Measurements from ENCODE around the gene SEC14L6.

The SEC14L6 gene

GRCh38 chr22:30535182-30535581 lies 11.4 kb downstream of the SEC14L6 start:
- no peak for DNase-seq (ENCODE audit: low spot score)

- DNase-seq (ENCODE audit: low spot score), result no peak
Observed at GRCh38 chr22:30531651-30532608, 14.6 kb downstream of the SEC14L6 start.

- DNase-seq (ENCODE audit: low spot score), result no peak
Observed at GRCh38 chr22:30526656-30527055, 19.9 kb downstream of the SEC14L6 start.

- no peak for DNase-seq (ENCODE audit: low spot score)
Observed at GRCh38 chr22:30523646-30524489, 22.7 kb downstream of the SEC14L6 start.

GRCh38 chr22:30521368-30522156 lies 25.0 kb downstream of the SEC14L6 start:
- DNase-seq (ENCODE audit: low spot score), result no peak

GRCh38 chr22:30519842-30520425 lies 26.6 kb downstream of the SEC14L6 start:
- DNase-seq (ENCODE audit: low spot score), result no peak

- no peak for DNase-seq (ENCODE audit: low spot score)
Observed at GRCh38 chr22:30516731-30517130, 29.8 kb downstream of the SEC14L6 start.

- no peak for DNase-seq (ENCODE audit: low spot score)
Observed at GRCh38 chr22:30516273-30516672, 30.3 kb downstream of the SEC14L6 start.

GRCh38 chr22:30514252-30514651 lies 32.3 kb downstream of the SEC14L6 start:
- no peak for DNase-seq (ENCODE audit: low spot score)

- no peak for DNase-seq (ENCODE audit: low spot score)
Observed at GRCh38 chr22:30513462-30513861, 33.1 kb downstream of the SEC14L6 start.

GRCh38 chr22:30511911-30512310 lies 34.6 kb downstream of the SEC14L6 start:
- no peak for DNase-seq (ENCODE audit: low spot score)

- no peak for DNase-seq (ENCODE audit: low spot score)
Observed at GRCh38 chr22:30511109-30511508, 35.4 kb downstream of the SEC14L6 start.

- no peak for DNase-seq (ENCODE audit: low spot score)
Observed at GRCh38 chr22:30508216-30508615, 38.3 kb downstream of the SEC14L6 start.

- DNase-seq (ENCODE audit: low spot score), result no peak
Observed at GRCh38 chr22:30507670-30508069, 38.9 kb downstream of the SEC14L6 start.

- no peak for DNase-seq (ENCODE audit: low spot score)
Observed at GRCh38 chr22:30506507-30506968, 40.0 kb downstream of the SEC14L6 start.

- DNase-seq (ENCODE audit: low spot score), result no peak
Observed at GRCh38 chr22:30503551-30503950, 43.0 kb downstream of the SEC14L6 start.

- DNase-seq (ENCODE audit: low spot score), result no peak
Observed at GRCh38 chr22:30502911-30503310, 43.6 kb downstream of the SEC14L6 start.

GRCh38 chr22:30502153-30502552 lies 44.4 kb downstream of the SEC14L6 start:
- DNase-seq (ENCODE audit: low spot score), result no peak

- DNase-seq (ENCODE audit: low spot score), result no peak
Observed at GRCh38 chr22:30500628-30501027, 45.9 kb downstream of the SEC14L6 start.

- DNase-seq (ENCODE audit: low spot score), result no peak
Observed at GRCh38 chr22:30497466-30498150, 48.9 kb downstream of the SEC14L6 start.

Measured in AG08396 (cell line).